HG03280 (cell line): ENCODE results near the gene NUP210.

Experiments used
- ATAC-seq: cut with Tn5 transposase; IDR thresholded peaks from one replicate; pipeline ENCODE4 v1.9.1; 2021; ENCODE audit warnings: mild to moderate bottlenecking, moderate library complexity; ENCODE audit not compliant: unreplicated experiment

Gene NUP210

DNA sequence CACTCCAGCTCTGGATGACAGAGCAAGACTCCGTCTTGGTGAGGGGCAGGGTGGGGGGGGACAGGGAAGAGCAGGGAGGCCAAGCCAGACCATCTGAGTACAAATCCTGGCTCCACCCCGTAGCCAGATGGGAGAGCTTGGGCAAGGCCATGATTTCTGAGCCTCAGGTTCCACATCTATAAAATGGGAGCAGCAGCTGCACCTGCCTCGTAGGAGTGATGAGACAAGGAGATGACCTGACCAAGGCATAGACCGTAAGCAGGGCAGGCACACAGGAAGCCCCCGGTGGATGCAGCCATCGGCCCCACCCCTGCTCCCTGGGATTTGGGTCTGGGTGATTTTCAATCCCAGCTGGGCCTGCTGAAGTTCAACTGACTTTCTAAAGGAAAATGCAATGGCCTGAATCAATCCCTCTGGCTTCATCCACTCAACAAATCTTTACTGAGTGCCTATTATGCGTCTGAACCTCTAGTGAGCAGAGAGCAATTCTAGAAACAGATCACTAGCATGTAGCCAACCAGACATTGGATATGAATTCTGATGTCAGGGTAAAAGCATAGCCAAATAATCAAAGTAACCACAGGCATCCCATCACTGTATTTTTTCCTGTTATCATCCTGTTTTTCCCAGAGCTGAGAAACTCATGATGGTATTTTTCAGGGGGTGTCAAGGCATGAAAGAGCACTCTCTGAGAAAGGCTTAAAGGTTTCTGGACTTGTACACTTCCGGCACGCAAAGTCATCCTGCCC, 141.2 kb downstream of the NUP210 start:
- ATAC-seq = no peak

DNA sequence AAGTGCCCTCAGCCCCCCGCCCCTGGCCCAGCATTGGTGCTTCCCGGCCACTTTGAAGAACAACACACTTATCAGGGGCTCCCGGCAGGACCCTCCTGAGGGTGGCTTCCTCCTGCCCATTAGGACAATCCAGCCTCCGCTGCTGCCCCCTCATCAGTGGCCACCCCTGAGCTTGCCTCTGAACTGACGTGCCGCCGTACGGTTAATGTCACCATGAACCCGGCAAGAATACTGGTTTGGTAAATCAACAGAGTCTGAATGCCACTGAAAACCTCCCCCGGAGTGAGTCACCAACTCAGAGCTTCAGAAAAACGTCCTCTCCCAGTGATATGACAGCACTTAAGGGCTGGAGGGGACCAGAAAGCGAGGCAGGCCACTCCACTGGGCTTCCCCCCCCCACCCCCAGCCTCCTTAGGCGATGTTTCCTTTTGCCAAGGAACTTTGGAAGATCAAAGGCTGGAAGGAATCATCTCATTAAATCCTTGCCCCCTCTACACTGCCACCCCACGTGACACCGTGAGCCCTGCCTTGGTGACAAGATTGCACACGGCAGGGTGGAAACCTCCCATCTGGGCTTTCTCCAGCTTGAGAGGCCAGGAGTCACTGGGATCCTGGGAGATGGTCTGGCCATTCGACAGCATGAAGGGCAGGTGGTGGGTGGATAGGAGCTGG, 142.1 kb downstream of the NUP210 start:
- ATAC-seq = no peak

DNA sequence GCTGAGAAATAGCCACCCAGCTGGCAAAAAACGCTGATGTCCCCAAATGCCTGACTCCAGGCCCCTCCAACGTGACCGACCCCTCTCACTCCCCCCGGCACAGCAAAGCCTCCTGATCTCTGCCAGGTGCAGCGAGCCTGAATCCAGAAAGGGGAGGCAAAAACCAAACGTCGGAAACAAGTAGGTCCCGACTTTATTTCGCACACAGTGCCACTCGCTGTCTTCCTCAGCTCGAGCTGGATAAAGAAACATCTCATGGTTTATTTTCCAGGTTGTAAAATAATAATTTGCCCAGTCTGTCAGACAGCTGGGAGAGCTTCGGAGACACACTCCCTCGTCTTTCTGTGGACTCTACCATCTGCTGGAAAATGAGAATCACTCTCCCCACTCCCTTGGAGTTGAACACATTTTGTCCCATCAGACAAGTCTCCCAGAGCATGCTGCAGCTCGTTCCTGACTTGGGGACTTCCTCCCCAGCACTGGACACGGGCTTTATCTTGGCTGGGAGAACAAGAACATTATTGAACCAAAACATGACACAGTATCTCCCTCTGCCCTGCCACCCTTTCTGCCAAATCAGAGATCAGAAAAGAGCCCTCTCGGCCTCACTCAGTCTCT, 142.8 kb downstream of the NUP210 start:
- ATAC-seq = no peak

DNA sequence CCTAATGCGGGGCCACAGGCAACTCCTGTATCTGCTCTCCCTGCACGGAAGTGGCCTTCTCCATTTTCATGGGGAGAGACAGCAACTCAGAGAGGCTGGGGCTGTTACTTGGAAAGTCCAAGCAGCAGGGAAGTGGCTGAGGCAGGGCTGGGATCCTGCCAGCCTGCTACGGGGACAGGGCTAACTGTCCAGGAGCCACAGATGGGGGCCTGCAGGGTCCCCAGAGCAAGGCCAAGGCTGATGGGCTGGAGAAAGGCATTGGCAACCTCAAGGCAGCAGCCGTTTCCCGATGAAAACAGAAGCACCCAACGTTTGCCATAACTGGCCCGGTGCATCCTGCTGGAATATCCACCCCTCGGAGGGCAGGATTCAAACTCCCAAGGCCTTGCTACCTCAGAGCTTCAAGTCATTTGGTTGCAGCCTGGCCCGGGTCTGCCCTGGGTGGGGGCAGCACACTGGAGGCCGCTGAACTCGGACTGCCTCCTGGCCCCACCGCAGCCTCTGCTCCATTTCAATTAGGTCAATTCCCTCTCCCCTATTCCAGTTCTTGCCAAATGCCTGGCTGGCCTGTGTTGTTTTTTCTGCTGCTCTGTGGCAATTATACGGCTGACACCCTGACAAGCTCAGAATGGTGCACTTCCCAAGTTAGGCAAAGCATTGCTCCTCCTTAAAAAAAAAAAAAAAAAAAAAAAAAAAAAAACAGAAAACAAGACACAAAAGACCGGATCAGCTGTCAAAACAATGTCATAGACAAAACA, 143.5 kb downstream of the NUP210 start:
- ATAC-seq = no peak

DNA sequence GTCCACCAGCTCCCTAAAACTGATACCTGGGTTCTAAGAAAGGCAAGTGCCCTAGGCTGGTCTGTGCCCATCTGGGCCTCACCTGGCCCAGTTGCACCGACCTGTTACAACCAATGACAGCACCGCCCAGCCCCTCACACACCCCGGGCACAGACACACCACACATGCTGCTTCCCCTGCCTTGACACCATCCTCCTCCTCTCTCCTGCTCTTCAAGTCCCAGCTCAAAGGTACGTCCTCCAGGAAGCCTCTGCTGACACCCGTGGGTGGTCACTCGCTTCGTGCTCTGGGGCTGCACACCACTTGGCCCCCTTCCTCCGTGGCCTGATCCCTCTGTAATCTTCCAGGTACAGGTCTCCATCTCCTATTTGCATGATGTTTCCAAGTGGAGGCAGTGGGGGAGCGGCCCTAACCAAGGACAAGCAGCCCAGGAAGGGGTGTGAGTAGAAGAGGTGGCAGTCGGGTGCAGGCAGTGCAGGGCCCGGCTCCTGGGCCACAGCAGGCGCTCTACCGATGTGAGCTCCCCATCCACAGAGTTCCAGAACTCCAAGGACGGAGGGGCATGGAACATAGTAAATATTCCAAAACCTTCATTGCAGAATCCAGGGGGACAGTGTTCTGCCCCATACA, 144.6 kb downstream of the NUP210 start:
- ATAC-seq = no peak

DNA sequence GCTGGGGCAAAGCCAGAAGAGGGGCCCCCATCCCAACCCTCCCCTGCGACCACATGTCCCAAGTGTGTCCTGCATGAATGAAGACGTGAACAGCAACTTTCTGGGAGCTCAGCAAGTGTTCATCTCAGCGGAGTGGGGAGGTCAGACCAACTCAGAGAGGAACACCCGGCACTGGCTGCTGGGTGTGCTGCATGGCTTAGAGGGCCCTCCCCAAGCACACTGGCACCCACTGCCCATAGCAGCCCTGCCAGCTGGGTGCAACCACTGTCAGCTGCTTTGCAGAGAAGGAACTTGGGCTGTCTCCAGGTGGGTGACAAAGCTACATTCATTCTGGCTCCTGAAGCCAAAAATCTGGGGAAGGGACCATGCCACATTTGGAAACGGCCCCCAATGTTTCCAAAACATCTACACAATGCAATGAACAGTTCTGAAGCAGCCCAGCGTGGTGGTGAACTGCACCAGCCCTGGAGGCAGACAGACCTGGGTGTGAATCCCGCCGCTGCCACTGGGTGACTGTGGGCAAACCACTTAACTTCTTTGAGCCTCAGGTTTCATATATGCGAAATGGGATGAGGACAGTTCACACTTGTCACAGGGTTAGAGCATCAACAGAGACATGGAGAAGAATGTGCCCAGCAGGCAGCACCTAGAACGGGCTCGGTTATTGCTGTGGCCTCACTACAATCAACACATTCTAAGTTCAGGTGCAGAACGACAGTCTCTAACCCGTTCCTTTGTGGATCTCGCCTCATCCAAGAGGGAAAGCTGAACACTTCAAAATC, 145.4 kb downstream of the NUP210 start:
- ATAC-seq = no peak

DNA sequence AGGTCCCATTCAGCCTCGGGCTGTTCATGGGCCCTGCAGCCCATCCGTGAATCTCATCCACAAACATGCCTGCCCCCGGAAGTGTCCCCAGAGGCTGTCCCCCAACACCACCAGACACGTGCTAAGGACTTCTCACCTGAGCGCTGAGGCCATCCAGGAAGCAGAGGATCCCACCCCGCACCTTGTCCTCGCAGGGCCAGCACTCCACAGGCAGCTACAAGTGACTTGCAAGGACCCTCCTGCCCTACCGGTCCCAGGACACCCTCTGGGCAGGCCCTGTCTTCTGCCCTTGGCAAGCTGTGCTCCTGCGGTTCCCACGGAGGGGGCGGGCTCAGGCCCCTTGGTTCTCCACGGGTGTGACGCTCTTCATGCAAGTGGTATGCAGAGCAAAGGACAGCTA, 146.0 kb downstream of the NUP210 start:
- ATAC-seq = no peak

DNA sequence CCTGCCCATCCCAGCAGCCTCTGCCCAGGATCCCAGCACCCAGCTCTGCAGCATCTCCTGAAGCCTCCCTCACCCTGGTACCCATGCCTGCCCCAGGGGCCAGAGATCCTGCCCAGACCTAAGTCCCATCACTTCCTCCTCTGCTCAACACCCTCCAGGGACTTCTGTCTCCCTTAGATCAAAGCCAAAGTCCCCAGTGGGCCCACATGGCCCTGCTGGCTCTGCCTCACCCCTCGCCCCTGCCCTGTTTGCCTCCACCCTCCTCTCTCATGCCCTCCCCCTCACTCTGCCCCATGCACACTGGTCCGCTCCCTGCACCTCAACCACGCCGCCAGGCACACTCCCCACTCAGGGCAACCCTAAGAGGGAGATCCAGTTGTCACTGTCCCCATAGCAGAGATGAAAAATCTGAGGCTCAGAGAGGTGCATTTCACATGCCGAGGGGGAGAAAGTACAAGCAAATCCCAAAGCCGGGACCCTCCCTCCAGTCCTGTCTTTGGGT, 146.5 kb downstream of the NUP210 start:
- ATAC-seq = no peak

DNA sequence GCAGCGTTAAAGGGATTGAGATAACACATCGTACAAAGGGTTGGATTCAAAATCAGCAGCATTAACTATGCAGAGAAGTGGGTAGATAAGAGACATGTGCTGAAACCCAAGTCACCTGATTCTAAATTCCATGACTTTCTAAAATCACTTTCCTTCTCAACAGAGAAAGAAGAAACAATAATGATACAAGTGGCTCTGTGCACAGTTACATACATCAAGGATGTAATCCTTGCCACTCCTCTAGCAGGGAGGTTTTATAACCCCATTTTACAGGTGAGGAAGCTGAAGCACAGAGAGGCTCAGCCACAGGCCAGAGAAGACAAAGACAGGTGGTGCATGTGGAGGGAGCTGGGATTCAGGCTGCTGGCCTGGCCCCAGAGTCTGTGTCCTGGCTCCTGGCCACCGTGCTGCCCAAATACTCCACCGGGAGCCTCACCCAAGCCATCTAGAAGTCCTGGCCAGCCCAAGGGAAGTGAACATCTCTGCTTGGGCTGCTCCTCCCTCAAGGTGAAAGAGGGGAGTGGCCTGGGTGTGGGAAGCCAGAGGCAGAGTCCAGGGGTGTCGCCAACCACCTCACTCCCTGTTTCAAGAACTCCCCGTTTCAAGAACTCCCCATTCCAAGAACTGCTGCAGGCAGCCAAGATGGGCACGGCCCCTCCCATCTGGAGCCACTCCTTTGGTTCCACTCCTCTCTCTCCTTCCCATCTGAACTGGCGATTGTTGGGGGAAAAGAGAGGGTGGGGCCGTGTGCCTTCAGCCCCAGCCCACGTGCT, 147.1 kb downstream of the NUP210 start:
- ATAC-seq = no peak

DNA sequence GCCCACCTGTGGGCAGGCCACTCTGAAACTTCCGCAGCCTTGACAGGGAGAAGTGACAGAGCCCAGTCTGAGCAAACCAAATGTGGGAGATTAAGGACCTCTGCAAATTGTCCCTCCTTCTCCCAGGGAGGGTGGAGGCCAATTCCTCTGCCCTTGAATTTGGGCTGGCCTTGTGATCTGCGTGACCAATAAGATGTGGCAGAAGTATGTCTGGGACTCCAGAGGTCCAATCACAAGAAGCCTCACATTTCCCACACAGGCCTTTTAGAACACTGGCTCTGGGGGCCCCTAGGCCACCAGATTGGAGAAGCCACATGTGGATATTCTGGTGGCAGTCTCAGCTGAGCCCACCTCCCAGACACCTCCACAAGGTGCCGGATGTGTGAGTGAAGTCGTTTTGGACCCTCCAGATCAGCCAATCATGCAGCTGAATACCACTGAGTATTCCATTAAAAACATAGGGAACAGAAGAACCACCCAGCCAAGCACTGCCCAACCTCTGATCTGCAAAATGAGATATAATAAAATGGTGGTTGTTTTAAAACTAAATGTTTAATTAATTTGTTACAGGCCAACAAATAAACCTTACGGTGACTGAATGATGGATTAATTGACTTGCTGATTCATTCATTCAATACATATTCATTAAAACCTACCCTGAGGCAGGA, 150.3 kb downstream of the NUP210 start:
- no peak for ATAC-seq

DNA sequence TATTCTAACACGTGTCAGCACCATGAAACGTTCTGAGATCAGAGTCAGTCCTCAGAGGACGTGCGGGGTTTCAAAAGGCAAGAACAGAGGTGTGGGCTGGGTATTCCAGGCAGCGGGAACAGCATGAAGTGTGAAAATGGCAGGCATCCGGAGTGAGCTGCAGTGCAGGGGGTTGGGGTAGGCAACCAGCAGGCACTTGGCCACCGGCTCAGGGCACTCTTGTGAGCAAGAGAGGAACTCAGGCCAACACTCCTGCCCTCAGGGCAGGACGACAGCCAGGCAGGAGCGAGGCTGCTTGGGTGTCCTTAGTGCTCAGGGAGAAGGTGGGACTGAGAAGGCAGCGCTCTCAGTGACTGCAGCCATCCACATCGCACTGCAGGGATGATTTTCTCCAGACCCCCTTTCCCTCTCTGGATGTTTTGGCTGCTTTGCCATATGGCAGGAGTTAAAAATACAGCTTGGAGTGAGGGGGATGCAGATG, 151.1 kb downstream of the NUP210 start:
- no peak for ATAC-seq

DNA sequence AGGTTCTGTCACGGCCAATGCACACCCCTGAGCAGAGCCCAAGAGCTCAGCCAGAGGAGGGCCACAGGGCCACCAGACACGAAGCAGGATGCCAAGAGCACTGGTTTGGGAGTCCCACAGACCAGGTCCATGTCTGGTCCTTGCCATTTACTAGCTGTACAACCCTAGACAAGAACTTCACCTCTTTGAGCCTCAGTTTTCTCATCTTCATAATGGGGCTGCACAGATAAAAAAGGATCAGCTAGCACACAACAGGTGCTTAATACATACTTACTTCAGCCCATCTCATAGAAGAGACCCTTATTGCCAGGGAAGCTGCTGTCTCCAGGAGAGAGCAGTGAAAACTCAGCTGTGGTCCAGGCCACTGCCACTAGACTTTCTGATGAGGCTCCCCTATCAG, 152.0 kb downstream of the NUP210 start:
- no peak for ATAC-seq

DNA sequence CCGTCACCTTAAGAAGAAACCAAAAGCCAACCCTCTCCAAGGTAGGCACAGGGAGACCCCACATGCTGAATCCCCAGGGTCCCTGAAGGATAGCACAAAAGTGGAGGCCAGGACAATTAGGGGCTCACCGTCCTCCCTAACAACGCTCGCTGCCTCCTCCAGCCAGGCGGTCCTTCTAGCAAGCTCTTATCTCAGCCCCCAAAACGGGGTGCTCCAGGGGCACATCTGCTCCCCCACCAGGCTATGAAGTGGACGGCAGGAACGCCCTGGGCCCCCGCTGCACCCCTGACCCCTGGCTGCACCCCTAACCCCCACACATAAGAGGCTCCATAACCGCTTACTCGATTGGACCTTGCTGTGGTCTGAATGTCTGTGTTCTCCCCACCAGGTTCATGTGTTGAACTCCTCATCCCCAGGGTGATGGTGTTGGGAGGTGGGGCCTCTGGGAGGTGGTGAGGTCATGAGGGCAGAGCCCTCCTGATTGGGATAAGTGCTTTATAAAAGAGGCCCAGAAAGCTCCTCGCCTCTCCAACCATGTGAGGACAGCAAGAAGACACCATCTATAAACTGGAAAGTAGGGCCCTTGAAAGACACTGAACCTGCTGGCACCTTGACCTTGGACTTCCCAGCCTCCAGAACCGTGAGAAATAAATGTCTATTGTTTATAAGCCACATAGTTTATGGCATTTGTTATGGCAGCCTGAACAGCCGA, 153.3 kb downstream of the NUP210 start:
- no peak for ATAC-seq
